Activated CD4-positive, alpha-beta T cell treated with anti-CD3 and anti-CD28 coated beads for 36 hours (primary cell): ENCODE results near the gene PPP6R2. TPM values are rescaled to one million over a fixed set of nuclear protein-coding genes. Genes with fewer than 3 reads are reported as not detected.
"Not testable (repeated sequence)": the region's sequence is repeated elsewhere in the genome, so short reads cannot be mapped to it uniquely, and the experiment has no call there.

ENCODE experiments used
- ATAC-seq: fragments of 200-7000 bp; cut with Tn5 transposase; one replicate; pipeline ENCODE4 v1.10.0; 2021; ENCODE audit warnings: mild to moderate bottlenecking, moderate library complexity
- CTCF ChIA-PET: fragments of 350-600 bp; sonication (Branson Sonifier 250); formaldehyde crosslinking; loops from one replicate; lab custom pipeline; 2021; ENCODE audit warnings: antibody characterized with exemption; lab: Charles Lee
- POLR2A ChIA-PET: fragments of 350-600 bp; sonication (Branson Sonifier 250); formaldehyde crosslinking; loops from one replicate; lab custom pipeline; 2021; ENCODE audit warnings: antibody characterized with exemption, inconsistent platforms; lab: Charles Lee
- DNase-seq: peaks from one replicate; pipeline ENCODE4 v3.0.0-alpha.2; 2020
- H3K27ac Mint-ChIP-seq: one replicate; pipeline ENCODE4 v1.8.0; 2021; ENCODE audit warnings: mixed read lengths
- H3K27me3 Mint-ChIP-seq: one replicate; pipeline ENCODE4 v1.8.0; 2021; ENCODE audit warnings: mixed read lengths
- H3K36me3 Mint-ChIP-seq: one replicate; pipeline ENCODE4 v1.8.0; 2021; ENCODE audit warnings: low read depth, mixed read lengths
- H3K4me1 Mint-ChIP-seq: one replicate; pipeline ENCODE4 v1.8.0; 2021; ENCODE audit warnings: mixed read lengths
- H3K4me3 Mint-ChIP-seq: one replicate; pipeline ENCODE4 v1.8.0; 2021; ENCODE audit warnings: mild to moderate bottlenecking, moderate library complexity, mixed read lengths
- H3K9me3 Mint-ChIP-seq: one replicate; pipeline ENCODE4 v1.8.0; 2021; ENCODE audit warnings: low read depth, mixed read lengths
- intact Hi-C, 2 experiments: fragments of 100-400 bp; cut with DNase I in 1 of 2; cut with micrococcal nuclease in 1 of 2; formaldehyde crosslinking; loops; one replicate each; pipeline versions ENCODE4 v1.14.2 to v1.15.1; 2022 to 2024; cut with DNase I, micrococcal nuclease
- total RNA-seq, 2 experiments: library from RNA; stranded (reverse); gene quantifications; one replicate each; pipeline ENCODE4 v1.2.3, GENCODE V29; 2021

Gene PPP6R2
- total RNA-seq, 2 experiments from 2014 or later = 37.3 to 39.5 TPM

DNA sequence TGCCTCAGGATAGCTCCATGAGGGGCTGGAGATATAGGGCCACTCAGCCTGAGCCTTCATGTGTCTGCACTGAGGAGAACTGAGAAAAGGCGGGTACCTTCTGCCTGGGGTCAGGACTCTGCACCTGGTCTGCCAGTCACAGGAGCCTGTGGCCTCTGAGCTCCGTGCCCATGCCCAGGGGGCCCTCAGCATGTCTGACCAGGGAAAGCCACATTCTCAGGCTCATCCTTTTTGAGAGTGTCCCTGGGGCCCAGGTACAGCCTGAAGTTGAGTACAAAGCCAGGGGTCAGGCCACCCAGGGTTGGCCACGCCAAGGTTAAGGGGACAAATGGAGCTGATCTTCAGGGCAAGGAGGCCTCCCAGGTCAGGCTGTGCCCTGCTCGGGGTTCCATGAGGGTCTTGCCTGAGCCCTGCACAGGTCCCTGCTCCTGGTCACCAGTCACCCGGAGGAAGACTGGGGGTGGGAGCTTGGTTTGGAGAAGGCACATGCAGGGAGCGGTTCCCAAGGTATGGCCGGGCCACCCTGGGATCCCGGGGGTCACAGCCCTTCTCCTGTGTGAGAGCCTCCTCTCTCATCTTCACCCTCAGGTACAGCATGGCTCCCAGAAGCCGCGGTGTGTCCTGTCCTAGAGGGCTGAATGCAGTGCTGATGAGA, 22.3 kb upstream of the PPP6R2 start:
- Mint-ChIP-seq H3K9me3 (no peaks in the 10 kb centered on the region), H3K27me3 (no peaks in the 10 kb centered on the region), H3K4me1 (peaks cover under 1% of the 10 kb centered on the region), H3K27ac (no peak overlapping the region), H3K36me3 (no peaks in the 10 kb centered on the region), H3K4me3 (no peak overlapping the region)
- ChIA-PET CTCF (interaction anchor here (0.5 to 1.0 kb wide), 4 partner anchors 46 to 366 kb away, joined by 3 to 4 read pairs (median 3); no protein-coding TSS in a partner anchor), POLR2A (no interaction called here)
- ATAC-seq (no peak), DNase-seq (no peak)
- intact Hi-C loops = no loop called here

DNA sequence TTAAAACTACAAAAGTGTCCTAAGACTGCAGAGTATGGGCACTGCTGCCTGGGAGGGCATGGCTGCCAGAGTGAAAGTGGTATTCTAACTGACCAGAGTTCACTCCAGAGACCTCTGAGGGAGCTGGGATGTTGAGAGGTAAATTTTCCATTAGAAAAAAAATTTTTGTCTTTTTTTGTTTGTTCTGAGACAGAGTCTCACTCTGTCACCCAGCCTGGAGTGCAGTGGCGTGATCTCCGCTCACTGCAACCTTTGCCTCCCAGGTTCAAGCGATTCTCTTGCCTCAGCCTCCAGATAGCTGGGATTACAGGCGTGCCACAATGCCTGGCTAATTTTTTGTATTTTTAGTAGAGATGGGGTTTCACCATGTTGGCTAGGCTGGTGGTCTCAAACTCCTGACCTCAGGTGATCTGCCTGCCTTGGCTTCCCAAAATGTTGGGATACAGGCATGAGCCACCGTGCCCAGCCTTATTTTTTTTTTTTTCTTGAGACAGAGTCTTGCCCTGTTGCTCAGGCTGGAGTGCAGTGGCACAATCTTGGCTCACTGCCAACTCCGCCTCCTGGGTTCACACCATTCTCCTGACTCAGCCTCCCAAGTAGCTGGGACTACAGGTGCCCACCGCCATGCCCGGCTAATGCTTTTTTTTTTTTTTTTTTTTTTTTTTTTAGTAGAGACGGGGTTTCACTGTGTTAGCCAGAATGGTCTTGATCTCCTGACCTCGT, 20.6 kb upstream of the PPP6R2 start:
- ATAC-seq, intact Hi-C loops, H3K36me3 Mint-ChIP-seq, H3K27me3 Mint-ChIP-seq, H3K27ac Mint-ChIP-seq, H3K4me3 Mint-ChIP-seq, H3K4me1 Mint-ChIP-seq, POLR2A ChIA-PET, H3K9me3 Mint-ChIP-seq: not testable (repeated sequence)
- CTCF ChIA-PET = interaction anchor here (0.7 to 1.2 kb wide), 3 partner anchors 9 to 43 kb away, joined by 3 read pairs; no protein-coding TSS in a partner anchor
- peak; percentile 34 for DNase-seq

GRCh38 chr22:50323900-50324299, 19.2 kb upstream of the PPP6R2 start:
- ATAC-seq = no peak
- Mint-ChIP-seq H3K27ac (no peak overlapping the region), H3K36me3 (no peaks in the 10 kb centered on the region), H3K4me1 (peaks cover 7% of the 10 kb centered on the region), H3K4me3 (no peak overlapping the region), H3K27me3 (no peaks in the 10 kb centered on the region), H3K9me3 (no peaks in the 10 kb centered on the region)
- ChIA-PET POLR2A (interaction anchor here (0.7 kb wide), 1 partner anchor 278 kb away, joined by 5 read pairs; no protein-coding TSS in a partner anchor), CTCF (interaction anchor here (0.9 to 5.6 kb wide), 2 partner anchors 11 to 18 kb away, joined by 3 to 31 read pairs; no protein-coding TSS in a partner anchor)
- intact Hi-C loops = no loop called here
- peak; percentile 6 for DNase-seq

DNA sequence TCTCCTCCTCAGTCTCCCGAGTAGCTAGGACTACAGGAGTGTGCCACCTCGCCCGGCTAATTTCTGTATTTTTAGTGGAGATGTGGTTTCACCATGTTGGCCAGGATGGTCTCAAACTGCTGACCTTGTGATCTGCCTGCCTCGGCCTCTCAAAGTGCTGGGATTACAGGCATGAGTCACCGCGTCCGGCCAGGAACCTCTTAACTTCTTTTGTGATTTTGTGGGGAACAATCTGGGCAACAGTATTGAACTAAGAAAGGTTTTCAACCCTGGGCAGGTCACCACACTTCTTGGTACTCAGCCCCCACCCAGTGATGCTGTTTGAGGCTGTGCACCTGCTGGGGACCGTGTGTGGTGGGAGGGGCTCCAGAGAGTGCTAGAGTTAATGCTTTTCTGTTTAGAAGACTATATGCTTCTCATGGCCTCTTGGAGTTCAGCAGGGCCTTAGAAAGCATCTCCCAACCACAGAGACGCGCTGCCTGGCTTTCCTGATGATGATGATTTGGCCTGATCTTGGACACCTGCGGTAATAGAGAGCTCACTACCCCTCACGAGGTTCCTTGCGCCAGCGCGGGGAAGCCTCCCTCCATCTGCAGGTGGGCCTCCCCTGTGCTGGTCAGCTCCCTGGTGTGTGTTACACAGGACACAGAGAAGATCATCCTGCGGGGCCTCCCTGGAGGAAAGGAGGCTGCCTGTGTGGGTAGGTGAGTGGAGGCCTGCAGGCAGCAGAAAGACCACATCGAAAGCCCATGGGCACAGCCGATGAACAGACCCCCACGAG, 17.5 kb upstream of the PPP6R2 start:
- POLR2A ChIA-PET = interaction anchor here (0.6 kb wide), 1 partner anchor 9 kb away, joined by 3 read pairs; no protein-coding TSS in a partner anchor
- no peak for ATAC-seq
- H3K27me3 Mint-ChIP-seq = peaks cover 3% of the 10 kb centered on the region

DNA sequence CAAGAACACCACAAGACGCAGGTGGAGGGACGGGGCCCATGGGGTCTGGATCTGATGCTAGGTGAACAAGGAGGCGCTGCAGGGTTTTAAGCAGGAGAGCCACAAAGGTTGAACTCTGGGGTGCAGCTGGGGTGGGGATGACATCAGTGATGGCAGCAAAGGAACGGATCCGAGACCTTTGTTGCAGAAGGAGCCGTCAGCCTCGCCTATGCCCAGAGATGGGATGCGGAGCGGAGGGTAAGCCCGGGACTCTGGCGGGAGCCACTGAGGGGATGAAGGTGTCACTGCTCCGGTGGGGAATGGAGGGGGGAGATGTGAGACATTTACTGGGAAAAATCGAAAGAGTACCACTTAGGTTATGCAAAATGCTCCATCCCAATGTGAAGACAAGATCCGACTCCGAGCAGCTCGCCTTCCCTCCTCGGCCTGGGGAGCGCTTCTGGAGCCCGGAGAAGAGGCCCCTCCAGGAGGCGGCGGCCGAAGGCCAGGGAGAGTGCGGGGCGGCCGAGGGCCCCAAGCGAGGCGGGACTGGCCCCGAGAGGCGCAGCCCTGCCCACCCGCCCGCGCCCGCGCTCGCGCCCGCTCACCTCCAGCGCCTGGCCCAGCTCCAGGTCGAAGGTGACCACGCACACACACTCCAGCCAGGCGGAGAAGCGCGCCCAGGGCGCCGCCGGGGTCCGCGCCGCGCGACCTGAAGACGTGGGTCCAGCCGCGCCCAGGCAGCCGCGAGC, 16.7 kb upstream of the PPP6R2 start:
- no peak overlapping the region for H3K27ac Mint-ChIP-seq
- intact Hi-C loops = loop anchor here in 1 of 2 experiments (5.0 kb wide), 2 partner anchors 49 to 84 kb away; no protein-coding TSS in a partner anchor
- ChIA-PET POLR2A (interaction anchor here (0.6 kb wide), 1 partner anchor 8 kb away, joined by 3 read pairs; no protein-coding TSS in a partner anchor), CTCF (interaction anchor here (0.7 to 5.6 kb wide), 5 partner anchors 9 to 74 kb away, joined by 3 to 31 read pairs (median 3); no protein-coding TSS in a partner anchor)
- no peaks in the 10 kb centered on the region for H3K9me3 Mint-ChIP-seq
- H3K4me1 Mint-ChIP-seq = peaks cover 14% of the 10 kb centered on the region
- DNase-seq (no peak), ATAC-seq (no peak)
- H3K36me3 Mint-ChIP-seq = no peaks in the 10 kb centered on the region
- peak overlapping the region; percentile 72 for H3K4me3 Mint-ChIP-seq
- H3K27me3 Mint-ChIP-seq = peaks cover 7% of the 10 kb centered on the region

More for the DNA sequence above, 17.5 kb upstream of the PPP6R2 start:
- CTCF ChIA-PET = interaction anchor here (0.7 to 5.6 kb wide), 4 partner anchors 9 to 73 kb away, joined by 3 to 31 read pairs (median 4); no protein-coding TSS in a partner anchor
- intact Hi-C loops = loop anchor here in 1 of 2 experiments (5.0 kb wide), 2 partner anchors 48 to 83 kb away; no protein-coding TSS in a partner anchor
- Mint-ChIP-seq H3K4me3 (peak overlapping the region; percentile 72), H3K27ac (no peak overlapping the region), H3K4me1 (peaks cover 11% of the 10 kb centered on the region), H3K36me3 (no peaks in the 10 kb centered on the region), H3K9me3 (no peaks in the 10 kb centered on the region)
- no peak for DNase-seq

- peak within 1 kb of the TSS; percentile 63 for H3K27ac Mint-ChIP-seq
- peak within 1 kb of the TSS; percentile 74 for H3K4me3 Mint-ChIP-seq
- peaks cover 14% of the 10 kb centered on the region for H3K4me1 Mint-ChIP-seq
- peaks cover 7% of the 10 kb centered on the region for H3K27me3 Mint-ChIP-seq
- POLR2A ChIA-PET = no interaction called here
- DNase-seq (peak; percentile 88), ATAC-seq (peak; percentile 95)
- intact Hi-C loops = loop anchor here (1.0 to 5.0 kb wide), 7 partner anchors 15 to 86 kb away; partner anchors contain the start of genes HDAC10 (in 1 of the 2) and MAPK11 (in 1 of the 2)
- CTCF ChIA-PET = interaction anchor here (0.6 to 5.6 kb wide), 8 partner anchors 10 to 289 kb away, joined by 3 to 31 read pairs (median 4); no protein-coding TSS in a partner anchor
- H3K36me3 Mint-ChIP-seq = no peaks in the 10 kb centered on the region
- no peaks in the 10 kb centered on the region for H3K9me3 Mint-ChIP-seq
Observed at GRCh38 chr22:50326956-50327710, 16.0 kb upstream of the PPP6R2 start, which contains the start of gene DENND6B. Gene DENND6B (minus strand): TSS chr22:50327012. CDS start chr22:50326988, 24 bp downstream.

GRCh38 chr22:50327711-50328019, 15.5 kb upstream of the PPP6R2 start:
- H3K27ac Mint-ChIP-seq = peak overlapping the region; percentile 63
- H3K4me3 Mint-ChIP-seq = peak overlapping the region; percentile 74
- DNase-seq (no peak), ATAC-seq (no peak)
- H3K9me3 Mint-ChIP-seq = no peaks in the 10 kb centered on the region
- CTCF ChIA-PET = interaction anchor here (0.6 to 5.6 kb wide), 5 partner anchors 14 to 289 kb away, joined by 3 to 31 read pairs (median 4); no protein-coding TSS in a partner anchor
- no peaks in the 10 kb centered on the region for H3K36me3 Mint-ChIP-seq
- POLR2A ChIA-PET = no interaction called here
- H3K4me1 Mint-ChIP-seq = peaks cover 14% of the 10 kb centered on the region
- intact Hi-C loops = loop anchor here (1.0 to 5.0 kb wide), 7 partner anchors 15 to 86 kb away; partner anchors contain the start of genes HDAC10 (in 1 of the 2) and MAPK11 (in 1 of the 2)
- peaks cover 7% of the 10 kb centered on the region for H3K27me3 Mint-ChIP-seq

DNA sequence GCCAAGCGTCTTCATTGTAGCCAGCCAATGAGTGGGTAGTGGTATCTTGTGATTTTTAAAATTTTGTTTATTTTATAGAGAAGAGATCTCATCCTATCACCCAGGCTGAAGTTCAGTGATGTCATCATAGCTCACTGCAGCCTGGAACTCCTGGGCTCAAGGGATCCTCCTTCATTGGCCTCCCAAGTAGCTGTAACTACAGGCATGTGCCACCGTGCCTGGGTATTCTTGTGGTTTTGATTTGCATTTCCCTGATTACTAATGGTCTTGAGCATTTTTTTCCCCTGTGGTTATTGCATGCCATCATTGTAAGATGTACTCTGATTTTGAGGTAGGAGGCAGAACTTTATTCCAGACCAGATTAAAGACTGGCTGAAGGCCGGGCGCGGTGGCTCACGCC, 13.9 kb upstream of the PPP6R2 start:
- POLR2A ChIA-PET = interaction anchor here (0.6 kb wide), 1 partner anchor 27 kb away, joined by 6 read pairs; no protein-coding TSS in a partner anchor
- CTCF ChIA-PET = interaction anchor here (0.8 to 5.6 kb wide), 3 partner anchors 12 to 87 kb away, joined by 3 to 31 read pairs (median 13); no protein-coding TSS in a partner anchor
- H3K27ac Mint-ChIP-seq = no peak overlapping the region
- H3K36me3 Mint-ChIP-seq = no peaks in the 10 kb centered on the region
- no peaks in the 10 kb centered on the region for H3K9me3 Mint-ChIP-seq
- H3K27me3 Mint-ChIP-seq = peaks cover 7% of the 10 kb centered on the region
- intact Hi-C loops = loop anchor here in 1 of 2 experiments (5.0 kb wide), 2 partner anchors 52 to 87 kb away; no protein-coding TSS in a partner anchor
- DNase-seq = no peak
- ATAC-seq = peak; percentile 4
- no peak overlapping the region for H3K4me3 Mint-ChIP-seq
- peaks cover 14% of the 10 kb centered on the region for H3K4me1 Mint-ChIP-seq

- DNase-seq, H3K9me3 Mint-ChIP-seq, ATAC-seq, H3K4me3 Mint-ChIP-seq, H3K4me1 Mint-ChIP-seq, H3K27ac Mint-ChIP-seq, H3K27me3 Mint-ChIP-seq, H3K36me3 Mint-ChIP-seq, intact Hi-C loops: not testable (repeated sequence)
- CTCF ChIA-PET = interaction anchor here (0.6 to 1.4 kb wide), 4 partner anchors 9 to 229 kb away, joined by 3 to 5 read pairs (median 3); no protein-coding TSS in a partner anchor
- POLR2A ChIA-PET = interaction anchor here (0.7 kb wide), 1 partner anchor 8 kb away, joined by 3 read pairs; no protein-coding TSS in a partner anchor
Observed at GRCh38 chr22:50334433-50334832, 8.7 kb upstream of the PPP6R2 start.
